HG03280 (cell line): Measurements from ENCODE around the gene ACAD10.

Source experiments
- ATAC-seq: cut with Tn5 transposase; IDR thresholded peaks from one replicate; pipeline ENCODE4 v1.9.1; 2021; ENCODE audit warnings: mild to moderate bottlenecking, moderate library complexity; ENCODE audit not compliant: unreplicated experiment

Gene ACAD10

DNA sequence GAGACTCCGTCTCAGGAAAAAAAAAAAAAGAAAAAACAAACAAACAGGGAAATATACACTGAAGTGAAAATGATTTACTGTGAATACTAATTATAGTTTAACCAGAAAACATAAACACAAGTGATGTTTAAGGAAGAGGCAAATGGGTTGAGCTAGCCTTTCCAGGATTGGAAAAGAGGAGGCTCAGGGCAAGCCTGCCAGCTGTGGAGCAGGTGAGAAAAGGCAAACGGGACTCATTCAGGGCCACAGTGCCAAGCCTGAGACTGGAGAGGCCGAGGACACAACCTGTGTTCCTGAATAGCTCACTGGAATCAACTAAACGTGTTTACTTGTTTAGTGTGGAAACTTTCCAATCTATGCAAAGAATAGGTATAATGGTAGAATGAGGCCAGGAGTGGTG lies 120.5 kb downstream of the ACAD10 start:
- ATAC-seq: no peak
